Endodermal cell (in vitro differentiated cells): ENCODE results near the gene GNAQ. TPM values are rescaled to one million over a fixed set of nuclear protein-coding genes. Genes with fewer than 3 reads are reported as not detected.

Source experiments
- DNase-seq: peaks from one replicate; pipeline ENCODE4 v3.0.0-alpha.2; 2017
- H3K27ac ChIP-seq: 2 replicates; pipeline ENCODE4 v1.5.1; 2013; ENCODE audit warnings: mild to moderate bottlenecking, low read depth, low read length, moderate library complexity
- H3K27me3 ChIP-seq: 2 replicates; pipeline ENCODE4 v1.6.1; 2013; ENCODE audit warnings: mild to moderate bottlenecking, low read length, moderate library complexity; ENCODE audit not compliant: insufficient read depth, control insufficient read depth, poor library complexity, severe bottlenecking
- H3K36me3 ChIP-seq: 2 replicates; pipeline ENCODE4 v1.7.0; 2013; ENCODE audit warnings: mild to moderate bottlenecking, low read length, moderate library complexity; ENCODE audit not compliant: control insufficient read depth, insufficient read depth
- H3K4me1 ChIP-seq: one replicate; pipeline ENCODE4 v1.7.0; 2013; ENCODE audit warnings: low read length; ENCODE audit not compliant: control insufficient read depth, insufficient read depth
- H3K4me3 ChIP-seq: 2 replicates; pipeline ENCODE4 v1.5.1; 2013; ENCODE audit warnings: mild to moderate bottlenecking, low read length, moderate library complexity
- H3K9ac ChIP-seq: 2 replicates; pipeline ENCODE4 v1.6.1; 2013; ENCODE audit warnings: mild to moderate bottlenecking, low read length, moderate library complexity; ENCODE audit not compliant: poor library complexity, severe bottlenecking; ENCODE audit errors: extremely low read depth
- H3K9me3 ChIP-seq: 2 replicates; pipeline ENCODE4 v1.6.1; 2013; ENCODE audit warnings: mild to moderate bottlenecking, low read length, moderate library complexity; ENCODE audit not compliant: control insufficient read depth
- H3K27ac Mint-ChIP-seq: 2 replicates; pipeline ENCODE4 v1.8.0; 2020; ENCODE audit warnings: mixed read lengths
- H3K27me3 Mint-ChIP-seq: 2 replicates; pipeline ENCODE4 v1.8.0; 2021; ENCODE audit warnings: mild to moderate bottlenecking, mixed read lengths; ENCODE audit not compliant: insufficient read depth
- H3K36me3 Mint-ChIP-seq: 2 replicates; pipeline ENCODE4 v1.8.0; 2020; ENCODE audit warnings: low read depth, mixed read lengths
- H3K4me1 Mint-ChIP-seq: 2 replicates; pipeline ENCODE4 v1.8.0; 2020; ENCODE audit warnings: mixed read lengths
- H3K4me3 Mint-ChIP-seq: 2 replicates; pipeline ENCODE4 v1.8.0; 2020; ENCODE audit warnings: mild to moderate bottlenecking, moderate library complexity, mixed read lengths
- H3K9me3 Mint-ChIP-seq: 2 replicates; pipeline ENCODE4 v1.8.0; 2020; ENCODE audit warnings: mild to moderate bottlenecking, mixed read lengths
- WGBS, 2 experiments: methylation state at CpG; one replicate each; pipeline versions ENCODE4 v1.1.5 to v1.1.7; 2013; ENCODE audit warnings: missing lambda C conversion rate in 2 of 2, mixed read lengths in 1 of 2; ENCODE audit not compliant: insufficient coverage in 1 of 2, insufficient read length in 1 of 2; 5-methylcytosine and 5-hydroxymethylcytosine counted together
- total RNA-seq, 2 donors: library from RNA; stranded (reverse); fragmentation: NEBNext Ultra II Directional in 1 of 2; extraction: Animal tissue kit (Norgen Biotek cat#: 25700) in 1 of 2; gene quantifications; 2 replicates in 1 of 2; 3 replicates in 1 of 2; pipeline ENCODE4 v1.2.1, GENCODE V29; 2021
- TF ChIP-seq, protein P1 (sequence below): fragments of 200-600 bp; sonication (generic); conservative IDR thresholded peaks from 2 replicates; pipeline ENCODE4 v1.5.0; 2021; ENCODE audit warnings: antibody characterized with exemption, mild to moderate bottlenecking

Gene GNAQ
- total RNA-seq, 2 donors from 2014 or later, result 46.0 to 57.6 TPM

GRCh38 chr9:77680581-77680980 is 351.0 kb downstream of the GNAQ start:
- Mint-ChIP-seq H3K36me3 (peaks cover 2% of the 10 kb centered on the region), H3K4me1 (no peaks in the 10 kb centered on the region), H3K27ac (no peak overlapping the region), H3K4me3 (no peak overlapping the region), H3K9me3 (peaks cover 19% of the 10 kb centered on the region), H3K27me3 (no peaks in the 10 kb centered on the region)
- WGBS, 2 experiments, result 90 to 92% methylated on average over 2 to 5 of the region's 5 CpGs
- TF ChIP-seq, protein P1, sequence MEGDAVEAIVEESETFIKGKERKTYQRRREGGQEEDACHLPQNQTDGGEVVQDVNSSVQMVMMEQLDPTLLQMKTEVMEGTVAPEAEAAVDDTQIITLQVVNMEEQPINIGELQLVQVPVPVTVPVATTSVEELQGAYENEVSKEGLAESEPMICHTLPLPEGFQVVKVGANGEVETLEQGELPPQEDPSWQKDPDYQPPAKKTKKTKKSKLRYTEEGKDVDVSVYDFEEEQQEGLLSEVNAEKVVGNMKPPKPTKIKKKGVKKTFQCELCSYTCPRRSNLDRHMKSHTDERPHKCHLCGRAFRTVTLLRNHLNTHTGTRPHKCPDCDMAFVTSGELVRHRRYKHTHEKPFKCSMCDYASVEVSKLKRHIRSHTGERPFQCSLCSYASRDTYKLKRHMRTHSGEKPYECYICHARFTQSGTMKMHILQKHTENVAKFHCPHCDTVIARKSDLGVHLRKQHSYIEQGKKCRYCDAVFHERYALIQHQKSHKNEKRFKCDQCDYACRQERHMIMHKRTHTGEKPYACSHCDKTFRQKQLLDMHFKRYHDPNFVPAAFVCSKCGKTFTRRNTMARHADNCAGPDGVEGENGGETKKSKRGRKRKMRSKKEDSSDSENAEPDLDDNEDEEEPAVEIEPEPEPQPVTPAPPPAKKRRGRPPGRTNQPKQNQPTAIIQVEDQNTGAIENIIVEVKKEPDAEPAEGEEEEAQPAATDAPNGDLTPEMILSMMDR, result no peak
- Histone ChIP-seq H3K4me1 (no peaks in the 10 kb centered on the region), H3K9ac (no peak overlapping the region), H3K27me3 (no peaks in the 10 kb centered on the region), H3K27ac (no peak overlapping the region), H3K36me3 (no peaks in the 10 kb centered on the region), H3K4me3 (no peak overlapping the region), H3K9me3 (peaks cover 7% of the 10 kb centered on the region)
- DNase-seq, result no peak

- DNase-seq, result no peak
- WGBS, 2 experiments, result 92 to 94% methylated on average over 9 of the region's 9 CpGs
- H3K9me3 ChIP-seq, result peaks cover 7% of the 10 kb centered on the region
- no peaks in the 10 kb centered on the region for H3K4me1 Mint-ChIP-seq
- TF ChIP-seq, protein P1, result no peak
- no peaks in the 10 kb centered on the region for H3K4me1 ChIP-seq
- H3K27ac Mint-ChIP-seq, result no peak overlapping the region
- no peaks in the 10 kb centered on the region for H3K27me3 ChIP-seq
- H3K36me3 Mint-ChIP-seq, result peaks cover 2% of the 10 kb centered on the region
- H3K27ac ChIP-seq, result no peak overlapping the region
- H3K4me3 ChIP-seq, result no peak overlapping the region
- H3K36me3 ChIP-seq, result no peaks in the 10 kb centered on the region
- H3K4me3 Mint-ChIP-seq, result no peak overlapping the region
- peaks cover 16% of the 10 kb centered on the region for H3K9me3 Mint-ChIP-seq
- no peaks in the 10 kb centered on the region for H3K27me3 Mint-ChIP-seq
- H3K9ac ChIP-seq, result no peak overlapping the region
Observed at GRCh38 chr9:77679661-77680368, 351.8 kb downstream of the GNAQ start.

- H3K36me3 Mint-ChIP-seq, result peaks cover 2% of the 10 kb centered on the region
- Histone ChIP-seq H3K9me3 (peaks cover 7% of the 10 kb centered on the region), H3K36me3 (no peaks in the 10 kb centered on the region), H3K4me3 (no peak overlapping the region), H3K27me3 (no peaks in the 10 kb centered on the region), H3K27ac (no peak overlapping the region), H3K4me1 (no peaks in the 10 kb centered on the region), H3K9ac (no peak overlapping the region)
- peaks cover 12% of the 10 kb centered on the region for H3K9me3 Mint-ChIP-seq
- no peaks in the 10 kb centered on the region for H3K27me3 Mint-ChIP-seq
- 94 to 100% methylated on average over 1 to 2 of the region's 2 CpGs for WGBS, 2 experiments
- no peaks in the 10 kb centered on the region for H3K4me1 Mint-ChIP-seq
- no peak for DNase-seq
- H3K4me3 Mint-ChIP-seq, result no peak overlapping the region
- TF ChIP-seq, protein P1, result no peak
- H3K27ac Mint-ChIP-seq, result no peak overlapping the region
Observed at GRCh38 chr9:77679088-77679487, 352.5 kb downstream of the GNAQ start.
